Measurements from ENCODE around the gene GIPR. TPM values are rescaled to one million over a fixed set of nuclear protein-coding genes. Genes with fewer than 3 reads are reported as not detected.
"Not testable (repeated sequence)": the region's sequence is repeated elsewhere in the genome, so short reads cannot be mapped to it uniquely, and the experiment has no call there.

The GIPR gene
- total and polyA plus RNA-seq, 8 donors = 2.6 to 49.0 (median 7.7) TPM

DNA sequence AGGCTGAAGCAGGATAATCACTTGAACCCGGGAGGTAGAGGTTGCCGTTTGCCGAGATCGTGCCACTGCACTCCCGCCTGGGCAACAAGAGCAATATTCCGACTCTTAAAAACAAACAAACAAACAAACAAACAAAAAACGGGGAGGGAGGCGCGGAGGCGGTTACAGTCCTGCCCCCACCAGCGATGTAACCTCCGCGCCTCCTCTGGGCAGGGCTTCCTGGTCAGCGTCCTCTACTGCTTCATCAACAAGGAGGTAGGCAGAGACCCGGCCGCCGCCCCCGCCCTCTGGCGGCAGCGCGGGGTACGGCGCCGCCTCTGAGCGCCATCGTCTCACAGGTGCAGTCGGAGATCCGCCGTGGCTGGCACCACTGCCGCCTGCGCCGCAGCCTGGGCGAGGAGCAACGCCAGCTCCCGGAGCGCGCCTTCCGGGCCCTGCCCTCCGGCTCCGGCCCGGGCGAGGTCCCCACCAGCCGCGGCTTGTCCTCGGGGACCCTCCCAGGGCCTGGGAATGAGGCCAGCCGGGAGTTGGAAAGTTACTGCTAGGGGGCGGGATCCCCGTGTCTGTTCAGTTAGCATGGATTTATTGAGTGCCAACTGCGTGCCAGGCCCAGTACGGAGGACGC is 13.5 kb downstream of the GIPR start:
- peaks cover 0 to 3% (median 0%) of the 10 kb centered on the region in 3 donors for H3K4me1 ChIP-seq
- peaks cover 0 to 4% (median 0%) of the 10 kb centered on the region in 3 donors for H3K36me3 ChIP-seq
- H3K27me3 ChIP-seq = no peaks in the 10 kb centered on the region
- peak overlapping the region in 2 of 4 donors; percentile 36 to 38 for H3K4me3 ChIP-seq
- DNase-seq (peak; percentile 81 to 96 (median 92)), FAIRE-seq (no peak), ATAC-seq (peak; percentile 75 to 85 (median 80))
- TF ChIP-seq, protein P1, sequence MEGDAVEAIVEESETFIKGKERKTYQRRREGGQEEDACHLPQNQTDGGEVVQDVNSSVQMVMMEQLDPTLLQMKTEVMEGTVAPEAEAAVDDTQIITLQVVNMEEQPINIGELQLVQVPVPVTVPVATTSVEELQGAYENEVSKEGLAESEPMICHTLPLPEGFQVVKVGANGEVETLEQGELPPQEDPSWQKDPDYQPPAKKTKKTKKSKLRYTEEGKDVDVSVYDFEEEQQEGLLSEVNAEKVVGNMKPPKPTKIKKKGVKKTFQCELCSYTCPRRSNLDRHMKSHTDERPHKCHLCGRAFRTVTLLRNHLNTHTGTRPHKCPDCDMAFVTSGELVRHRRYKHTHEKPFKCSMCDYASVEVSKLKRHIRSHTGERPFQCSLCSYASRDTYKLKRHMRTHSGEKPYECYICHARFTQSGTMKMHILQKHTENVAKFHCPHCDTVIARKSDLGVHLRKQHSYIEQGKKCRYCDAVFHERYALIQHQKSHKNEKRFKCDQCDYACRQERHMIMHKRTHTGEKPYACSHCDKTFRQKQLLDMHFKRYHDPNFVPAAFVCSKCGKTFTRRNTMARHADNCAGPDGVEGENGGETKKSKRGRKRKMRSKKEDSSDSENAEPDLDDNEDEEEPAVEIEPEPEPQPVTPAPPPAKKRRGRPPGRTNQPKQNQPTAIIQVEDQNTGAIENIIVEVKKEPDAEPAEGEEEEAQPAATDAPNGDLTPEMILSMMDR (IDR thresholded peaks at IDR 0.05) = peak; percentile 93 to 99 (median 98)
- intact Hi-C loops (cut with DNase I) = no loop called here
- 1% methylated on average over 51 of the region's 51 CpGs for WGBS, 2 donors
- peak overlapping the region; percentile 70 to 91 (median 74) for H3K27ac ChIP-seq
- no peaks in the 10 kb centered on the region for H3K9me3 ChIP-seq

DNA sequence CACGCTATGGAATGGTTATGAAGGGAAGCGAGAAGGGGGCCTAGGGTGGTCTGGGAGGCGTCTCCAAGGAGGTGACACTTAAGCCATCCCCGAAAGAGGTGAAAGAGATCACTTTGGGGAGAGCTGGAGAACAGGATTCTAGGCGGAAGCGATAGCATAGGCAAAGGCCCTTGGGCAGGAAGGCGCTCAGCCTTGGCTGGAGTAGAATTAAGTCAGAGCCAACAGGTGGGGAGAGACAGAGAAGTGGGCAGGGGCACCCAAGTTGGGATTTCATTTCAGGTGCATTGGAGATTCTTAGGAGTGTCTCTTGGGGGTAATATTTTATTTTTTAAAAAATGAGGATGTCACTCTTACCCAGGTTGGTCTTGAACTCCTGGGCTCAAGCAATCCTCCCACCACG is 14.1 kb downstream of the GIPR start:
- Histone ChIP-seq H3K4me3 (peak overlapping the region in 1 of 4 donors; percentile 38), H3K27me3 (no peaks in the 10 kb centered on the region), H3K36me3 (peaks cover 0 to 7% (median 0%) of the 10 kb centered on the region in 3 donors), H3K4me1 (peaks cover 0 to 3% (median 0%) of the 10 kb centered on the region in 3 donors), H3K9me3 (no peaks in the 10 kb centered on the region), H3K27ac (peak overlapping the region; percentile 70 to 91 (median 74))
- DNase-seq (no peak), FAIRE-seq (no peak), ATAC-seq (no peak)
- intact Hi-C loops (cut with DNase I) = no loop called here
- TF ChIP-seq, protein P1 (IDR thresholded peaks at IDR 0.05) = no peak
- WGBS, 2 donors = 78% methylated on average over 8 of the region's 8 CpGs

DNA sequence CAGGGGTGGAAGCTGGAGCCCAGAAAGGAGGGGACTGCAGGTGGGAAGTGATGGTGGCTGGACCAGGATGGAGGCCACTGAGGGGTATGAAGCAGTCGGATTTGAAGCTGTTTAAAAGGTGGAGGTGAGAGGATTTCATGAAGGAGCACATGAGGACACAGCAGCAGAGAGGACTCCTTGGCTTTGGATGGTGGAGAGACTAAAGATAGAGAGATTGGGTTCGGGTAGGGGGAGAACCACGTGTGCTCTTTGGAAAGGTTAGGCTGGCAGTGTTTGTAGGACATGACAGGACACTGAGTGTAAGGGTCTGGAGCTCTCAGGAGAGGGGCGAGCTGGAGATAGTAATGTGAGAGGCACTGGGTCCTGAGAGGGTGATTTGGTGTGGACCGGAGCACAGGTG is 14.9 kb downstream of the GIPR start:
- FAIRE-seq (no peak), DNase-seq (no peak), ATAC-seq (no peak)
- no peak overlapping the region for H3K4me3 ChIP-seq
- H3K36me3 ChIP-seq = peaks cover 0 to 15% (median 2%) of the 10 kb centered on the region in 3 donors
- H3K4me1 ChIP-seq = peaks cover 0 to 3% (median 0%) of the 10 kb centered on the region in 3 donors
- WGBS, 2 donors = 74 to 80% methylated on average over 5 of the region's 5 CpGs
- no peaks in the 10 kb centered on the region for H3K27me3 ChIP-seq
- no peaks in the 10 kb centered on the region for H3K9me3 ChIP-seq
- TF ChIP-seq, protein P1 (IDR thresholded peaks at IDR 0.05) = no peak
- H3K27ac ChIP-seq = no peak overlapping the region
- intact Hi-C loops (cut with DNase I) = no loop called here

DNA sequence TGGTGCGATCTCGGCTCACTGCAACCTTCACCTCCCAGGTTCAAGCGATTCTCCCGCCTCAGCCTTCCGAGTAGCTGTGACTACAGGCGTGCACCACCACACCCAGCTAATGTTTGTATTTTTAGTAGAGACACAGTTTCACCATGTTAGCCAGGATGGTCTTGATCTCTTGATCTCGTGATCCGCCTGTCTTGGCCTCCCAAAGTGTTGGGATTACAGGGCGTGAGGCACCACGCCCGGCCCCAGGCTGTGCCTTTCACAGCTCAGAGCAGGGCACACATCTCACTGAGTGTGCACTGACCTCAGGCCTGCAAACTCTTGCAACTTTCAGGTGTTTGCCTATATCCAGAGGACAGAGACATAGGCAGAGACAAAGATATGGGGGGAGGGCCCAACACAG is 17.0 kb downstream of the GIPR start:
- H3K4me3 ChIP-seq; H3K27ac ChIP-seq; H3K9me3 ChIP-seq; H3K4me1 ChIP-seq; FAIRE-seq; H3K27me3 ChIP-seq; intact Hi-C loops (cut with DNase I); DNase-seq; ATAC-seq: not testable (repeated sequence)
- peaks cover 0 to 20% (median 6%) of the 10 kb centered on the region in 3 donors for H3K36me3 ChIP-seq
- 77 to 90% methylated on average over 11 of the region's 11 CpGs for whole genome bisulfite sequencing, 2 donors

DNA sequence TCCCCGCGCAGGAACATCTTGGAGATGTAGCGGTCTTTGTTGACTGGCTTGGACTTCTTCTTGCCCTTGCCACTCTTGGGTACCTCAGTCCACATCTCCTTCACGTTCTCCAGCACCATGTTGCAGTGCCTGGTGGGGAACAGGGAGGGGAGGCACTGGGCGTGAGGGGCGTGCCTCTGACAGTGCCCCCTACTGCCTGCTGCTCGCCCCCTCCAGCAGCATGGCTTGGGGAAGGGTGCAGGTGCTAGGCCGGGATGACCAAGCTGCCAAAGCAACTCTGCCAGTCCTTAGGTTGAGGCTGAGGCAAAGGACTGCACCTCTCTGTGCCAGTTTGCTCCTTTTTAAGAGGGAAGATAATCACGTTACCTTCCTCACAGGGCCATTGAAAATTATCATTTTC is 19.6 kb downstream of the GIPR start:
- Histone ChIP-seq H3K36me3 (peaks cover 0 to 20% (median 6%) of the 10 kb centered on the region in 3 donors), H3K4me3 (no peak overlapping the region), H3K27me3 (no peaks in the 10 kb centered on the region), H3K27ac (no peak overlapping the region), H3K9me3 (no peaks in the 10 kb centered on the region), H3K4me1 (peaks cover 0 to 6% (median 0%) of the 10 kb centered on the region in 3 donors)
- intact Hi-C loops (cut with DNase I) = no loop called here
- TF ChIP-seq, protein P1 (IDR thresholded peaks at IDR 0.05) = no peak
- no peak for FAIRE-seq
- DNase-seq = no peak
- 86 to 91% methylated on average over 9 of the region's 9 CpGs for WGBS, 2 donors
- ATAC-seq = no peak

All from pancreas (tissue), 10 donors.